Measurements from ENCODE around the gene USP27X. TPM values are rescaled to one million over a fixed set of nuclear protein-coding genes. Genes with fewer than 3 reads are reported as not detected.

USP27X gene
- total and polyA plus RNA-seq, 2 experiments from 2014 or later, result 0.31 to 1.2 TPM

DNA sequence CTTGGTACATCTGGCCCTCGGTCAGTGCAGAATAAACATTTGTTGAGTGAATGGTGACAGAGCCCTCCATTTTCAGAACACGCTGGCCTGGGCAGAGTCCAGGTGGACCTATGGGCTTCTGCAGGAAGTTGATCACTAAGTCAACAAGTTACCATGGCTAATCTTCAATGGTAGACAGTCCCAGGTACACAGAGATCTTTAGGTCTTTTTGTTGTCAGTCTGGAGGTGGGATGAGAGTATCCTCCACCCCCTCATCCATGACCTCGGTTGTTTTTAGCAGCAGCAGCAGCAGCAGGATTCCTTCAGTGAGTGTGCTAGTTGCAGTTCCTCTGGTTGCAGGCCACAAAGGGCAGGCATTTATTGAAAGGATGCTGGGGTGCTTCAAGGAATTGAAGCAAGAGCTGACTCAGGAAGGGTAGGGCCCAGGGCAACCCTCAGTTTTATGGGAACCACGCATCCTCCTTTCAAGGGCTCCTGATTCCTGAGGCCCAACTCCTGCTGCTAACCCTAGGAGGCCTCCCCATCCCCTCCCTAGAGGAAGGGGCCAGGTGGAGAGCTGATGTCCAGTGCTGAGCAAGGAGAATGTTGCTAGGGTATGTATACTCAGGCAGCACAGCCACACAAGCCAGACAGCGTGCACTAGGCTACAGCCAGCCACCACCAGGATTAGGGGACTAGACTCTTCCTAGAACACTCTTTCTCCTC, 1.7 kb upstream of the USP27X start:
- H3K27me3 ChIP-seq (replicated peaks; ENCODE audit: insufficient read depth), result no peaks in the 10 kb centered on the region
- no peaks in the 10 kb centered on the region for H3K9me3 ChIP-seq (ENCODE audit: low read depth)
- in situ Hi-C loops (cut with MboI), result no loop called here
- no peaks in the 10 kb centered on the region for H4K20me1 ChIP-seq (ENCODE audit: insufficient read depth)
- H3K9me2 ChIP-seq (ENCODE audit: insufficient read depth), result no peaks in the 10 kb centered on the region
- H2AFZ ChIP-seq, result no peak overlapping the region
- no peaks in the 10 kb centered on the region for H3F3A ChIP-seq (ENCODE audit: insufficient read depth)
- no peak overlapping the region for H3K27ac ChIP-seq
- no peak overlapping the region for H3K4me3 ChIP-seq
- no peaks in the 10 kb centered on the region for H3K36me3 ChIP-seq (ENCODE audit: low read depth)
- H3K9ac ChIP-seq, result no peak overlapping the region
- WGBS, 2 experiments (ENCODE audit: low coverage in 1 of 2, low lambda C conversion rate in 2 of 2, missing lambda C conversion rate in 2 of 2), result 75 to 87% methylated on average over 4 of the region's 5 CpGs
- DNase-seq, result no peak
- no peak for TF ChIP-seq EZH2phosphoT487 (IDR thresholded peaks at IDR 0.05; ENCODE audit: insufficient read depth, low read depth)
- TF ChIP-seq EZH2 (IDR thresholded peaks at IDR 0.05; ENCODE audit: insufficient read depth, poor library complexity, severe bottlenecking), result no peak
- 0 out of 2 replicates have a peak, but pooled peaks cover 6% of the 10 kb centered on the region for H3K4me1 ChIP-seq (ENCODE audit: insufficient read depth)
- H3K79me2 ChIP-seq (ENCODE audit: insufficient read depth), result 0 out of 2 replicates have a peak, but pooled peaks cover 9% of the 10 kb centered on the region
- H3K4me2 ChIP-seq (ENCODE audit: unreplicated experiment), result no peak overlapping the region

DNA sequence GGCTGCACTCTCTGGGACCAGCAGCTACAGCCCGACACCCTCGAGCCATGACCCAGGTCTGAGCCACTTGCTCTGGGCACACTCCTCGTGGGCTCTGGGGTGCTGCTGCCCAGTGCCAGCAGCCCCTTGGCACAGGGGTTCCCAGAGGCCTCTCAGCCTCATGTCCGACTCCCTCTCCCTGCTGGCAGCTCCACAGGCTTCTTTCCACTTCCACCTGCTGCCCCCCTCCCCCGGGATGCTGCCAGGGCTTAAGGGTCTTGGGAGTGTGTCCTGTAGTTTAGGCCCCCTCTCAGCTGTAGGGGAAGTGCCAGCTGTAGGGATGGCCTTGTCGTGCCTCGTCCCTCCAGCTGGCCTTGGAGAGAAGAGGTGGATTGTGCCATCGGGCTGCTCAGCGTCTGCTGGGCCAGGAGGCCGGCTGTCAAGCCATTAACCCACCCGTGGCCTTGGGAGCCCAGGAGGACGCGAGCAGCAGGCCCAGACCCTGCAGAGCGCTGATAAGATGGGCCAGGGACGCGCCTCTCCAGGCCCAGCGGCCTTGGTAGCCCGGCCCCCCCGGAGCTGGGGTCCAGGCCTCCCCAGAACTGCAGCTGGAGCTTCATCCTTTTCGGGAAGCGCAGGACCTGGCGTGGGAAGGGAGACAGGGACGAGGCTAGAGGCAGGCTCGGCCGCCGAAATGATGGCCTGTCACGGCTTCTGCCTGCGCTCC, 1.0 kb upstream of the USP27X start:
- Histone ChIP-seq H3K9me3 (ENCODE audit: low read depth) (no peaks in the 10 kb centered on the region), H4K20me1 (ENCODE audit: insufficient read depth) (no peaks in the 10 kb centered on the region), H2AFZ (peak overlapping the region; percentile 92), H3K27me3 (replicated peaks; ENCODE audit: insufficient read depth) (no peaks in the 10 kb centered on the region), H3K4me1 (ENCODE audit: insufficient read depth) (0 out of 2 replicates have a peak, but pooled peaks cover 6% of the 10 kb centered on the region), H3K9me2 (ENCODE audit: insufficient read depth) (no peaks in the 10 kb centered on the region), H3K79me2 (ENCODE audit: insufficient read depth) (0 out of 2 replicates have a peak, but pooled peaks cover 9% of the 10 kb centered on the region), H3K4me2 (ENCODE audit: unreplicated experiment) (peak overlapping the region; percentile 76), H3K9ac (peak overlapping the region; percentile 82), H3K4me3 (peak overlapping the region; percentile 82), H3F3A (ENCODE audit: insufficient read depth) (no peaks in the 10 kb centered on the region), H3K36me3 (ENCODE audit: low read depth) (no peaks in the 10 kb centered on the region), H3K27ac (peak overlapping the region; percentile 84)
- 8 to 10% methylated on average over 2 to 13 of the region's 28 CpGs for WGBS, 2 experiments (ENCODE audit: low coverage in 1 of 2, low lambda C conversion rate in 2 of 2, missing lambda C conversion rate in 2 of 2)
- in situ Hi-C loops (cut with MboI), result no loop called here
- TF ChIP-seq EZH2phosphoT487 (IDR thresholded peaks at IDR 0.05; ENCODE audit: insufficient read depth, low read depth), result no peak
- TF ChIP-seq EZH2 (IDR thresholded peaks at IDR 0.05; ENCODE audit: insufficient read depth, poor library complexity, severe bottlenecking), result no peak
- DNase-seq, result no peak

DNA sequence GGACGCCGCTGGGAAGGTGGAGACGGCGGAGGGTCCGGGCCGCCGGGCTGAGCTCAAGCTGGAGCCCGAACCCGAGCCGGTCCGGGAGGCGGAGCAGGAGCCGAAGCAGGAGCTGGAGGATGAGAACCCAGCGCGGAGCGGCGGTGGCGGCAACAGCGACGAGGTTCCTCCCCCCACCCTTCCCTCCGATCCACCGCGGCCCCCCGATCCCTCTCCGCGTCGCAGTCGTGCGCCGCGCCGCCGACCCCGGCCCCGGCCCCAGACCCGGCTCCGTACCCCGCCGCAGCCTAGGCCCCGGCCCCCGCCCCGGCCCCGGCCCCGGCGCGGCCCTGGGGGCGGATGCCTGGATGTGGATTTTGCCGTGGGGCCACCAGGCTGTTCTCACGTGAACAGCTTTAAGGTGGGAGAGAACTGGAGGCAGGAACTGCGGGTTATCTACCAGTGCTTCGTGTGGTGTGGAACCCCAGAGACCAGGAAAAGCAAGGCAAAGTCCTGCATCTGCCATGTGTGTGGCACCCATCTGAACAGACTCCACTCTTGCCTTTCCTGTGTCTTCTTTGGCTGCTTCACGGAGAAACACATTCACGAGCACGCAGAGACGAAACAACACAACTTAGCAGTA, 483 bp downstream of the USP27X start:
- Histone ChIP-seq H3K9ac (peak overlapping the region; percentile 82), H3K4me1 (ENCODE audit: insufficient read depth) (0 out of 2 replicates have a peak, but pooled peaks cover 6% of the 10 kb centered on the region), H3K4me2 (ENCODE audit: unreplicated experiment) (peak overlapping the region; percentile 76), H3K9me3 (ENCODE audit: low read depth) (no peaks in the 10 kb centered on the region), H4K20me1 (ENCODE audit: insufficient read depth) (no peaks in the 10 kb centered on the region), H3K27me3 (replicated peaks; ENCODE audit: insufficient read depth) (no peaks in the 10 kb centered on the region), H2AFZ (peak overlapping the region; percentile 92), H3K36me3 (ENCODE audit: low read depth) (no peaks in the 10 kb centered on the region), H3K9me2 (ENCODE audit: insufficient read depth) (no peaks in the 10 kb centered on the region), H3K79me2 (ENCODE audit: insufficient read depth) (0 out of 2 replicates have a peak, but pooled peaks cover 9% of the 10 kb centered on the region), H3K4me3 (peak overlapping the region; percentile 82), H3K27ac (peak overlapping the region; percentile 84; the same call in 1 of the 2 replicates), H3F3A (ENCODE audit: insufficient read depth) (no peaks in the 10 kb centered on the region)
- in situ Hi-C loops (cut with MboI), result no loop called here
- 22 to 51% methylated on average over 6 to 16 of the region's 55 CpGs for WGBS, 2 experiments (ENCODE audit: low coverage in 1 of 2, low lambda C conversion rate in 2 of 2, missing lambda C conversion rate in 2 of 2)
- peak; percentile 16 for DNase-seq
- TF ChIP-seq EZH2 (IDR thresholded peaks at IDR 0.05; ENCODE audit: insufficient read depth, poor library complexity, severe bottlenecking), result no peak
- no peak for TF ChIP-seq EZH2phosphoT487 (IDR thresholded peaks at IDR 0.05; ENCODE audit: insufficient read depth, low read depth)

DNA sequence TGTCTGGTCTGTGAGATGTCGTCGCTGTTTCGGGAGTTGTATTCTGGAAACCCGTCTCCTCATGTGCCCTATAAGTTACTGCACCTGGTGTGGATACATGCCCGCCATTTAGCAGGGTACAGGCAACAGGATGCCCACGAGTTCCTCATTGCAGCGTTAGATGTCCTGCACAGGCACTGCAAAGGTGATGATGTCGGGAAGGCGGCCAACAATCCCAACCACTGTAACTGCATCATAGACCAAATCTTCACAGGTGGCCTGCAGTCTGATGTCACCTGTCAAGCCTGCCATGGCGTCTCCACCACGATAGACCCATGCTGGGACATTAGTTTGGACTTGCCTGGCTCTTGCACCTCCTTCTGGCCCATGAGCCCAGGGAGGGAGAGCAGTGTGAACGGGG, 1.4 kb downstream of the USP27X start:
- no peak overlapping the region for H2AFZ ChIP-seq
- DNase-seq, result no peak
- 99 to 100% methylated on average over 10 to 12 of the region's 12 CpGs for WGBS, 2 experiments (ENCODE audit: low coverage in 1 of 2, low lambda C conversion rate in 2 of 2, missing lambda C conversion rate in 2 of 2)
- no peaks in the 10 kb centered on the region for H3K27me3 ChIP-seq (replicated peaks; ENCODE audit: insufficient read depth)
- H3K27ac ChIP-seq, result no peak overlapping the region
- no peaks in the 10 kb centered on the region for H4K20me1 ChIP-seq (ENCODE audit: insufficient read depth)
- H3K36me3 ChIP-seq (ENCODE audit: low read depth), result no peaks in the 10 kb centered on the region
- no peak overlapping the region for H3K9ac ChIP-seq
- H3K9me3 ChIP-seq (ENCODE audit: low read depth), result no peaks in the 10 kb centered on the region
- H3K4me2 ChIP-seq (ENCODE audit: unreplicated experiment), result no peak overlapping the region
- in situ Hi-C loops (cut with MboI), result no loop called here
- TF ChIP-seq EZH2 (IDR thresholded peaks at IDR 0.05; ENCODE audit: insufficient read depth, poor library complexity, severe bottlenecking) (no peak), EZH2phosphoT487 (IDR thresholded peaks at IDR 0.05; ENCODE audit: insufficient read depth, low read depth) (no peak)
- no peaks in the 10 kb centered on the region for H3K9me2 ChIP-seq (ENCODE audit: insufficient read depth)
- no peak overlapping the region for H3K4me3 ChIP-seq
- 0 out of 2 replicates have a peak, but pooled peaks cover 9% of the 10 kb centered on the region for H3K79me2 ChIP-seq (ENCODE audit: insufficient read depth)
- no peaks in the 10 kb centered on the region for H3F3A ChIP-seq (ENCODE audit: insufficient read depth)
- H3K4me1 ChIP-seq (ENCODE audit: insufficient read depth), result 0 out of 2 replicates have a peak, but pooled peaks cover 6% of the 10 kb centered on the region
